Spleen (tissue), 11 donors: ENCODE measurements around the gene MINK1. TPM values are rescaled to one million over a fixed set of nuclear protein-coding genes. Genes with fewer than 3 reads are reported as not detected.
A peak's percentile ranks its signal among the peaks of the same experiment; 100 is the strongest.
"Not testable (repeated sequence)": the region's sequence is repeated elsewhere in the genome, so short reads cannot be mapped to it uniquely, and the experiment has no call there.

Source experiments
- DNase-seq: peaks from one replicate; pipeline ENCODE4 v3.0.0-alpha.2; 2020
- H3K27ac ChIP-seq, 8 donors: fragments of 200-600 bp; sonication (generic) in 7 of 8; 1 replicate in 4 of 8; 2 replicates in 4 of 8; pipeline versions ENCODE4 v1.5.0 to v1.8.0; 2016 to 2021; ENCODE audit warnings: inconsistent platforms in 4 of 8, mild to moderate bottlenecking in 4 of 8, moderate library complexity in 1 of 8
- H3K27me3 ChIP-seq, 7 donors: fragments of 200-600 bp; sonication (generic) in 6 of 7; replicated peaks in 1 of 7; 1 replicate in 4 of 7; 2 replicates in 3 of 7; pipeline versions ENCODE4 v1.5.0 to v1.8.0; 2016 to 2021; ENCODE audit warnings: inconsistent platforms in 3 of 7, mild to moderate bottlenecking in 1 of 7
- H3K36me3 ChIP-seq, 6 donors: fragments of 200-600 bp; sonication (generic) in 5 of 6; 1 replicate in 4 of 6; 2 replicates in 2 of 6; pipeline versions ENCODE4 v1.5.0 to v1.8.0; 2016 to 2021; ENCODE audit warnings: inconsistent platforms in 2 of 6
- H3K4me1 ChIP-seq, 6 donors: fragments of 200-600 bp; sonication (generic) in 5 of 6; 1 replicate in 3 of 6; 2 replicates in 3 of 6; pipeline versions ENCODE4 v1.5.0 to v1.8.0; 2016 to 2021; ENCODE audit warnings: inconsistent platforms in 3 of 6
- H3K4me3 ChIP-seq, 8 donors: fragments of 200-600 bp; sonication (generic) in 7 of 8; 1 replicate in 4 of 8; 2 replicates in 4 of 8; pipeline versions ENCODE4 v1.5.0 to v1.8.0; 2016 to 2021; ENCODE audit warnings: inconsistent platforms in 4 of 8, mild to moderate bottlenecking in 4 of 8, moderate library complexity in 2 of 8
- H3K9me3 ChIP-seq, 8 donors: fragments of 200-600 bp; sonication (generic) in 7 of 8; 1 replicate in 4 of 8; 2 replicates in 4 of 8; pipeline versions ENCODE4 v1.5.0 to v1.8.0; 2016 to 2021; ENCODE audit warnings: inconsistent platforms in 4 of 8
- CTCF ChIP-seq, 11 experiments: fragments of 200-600 bp in 7 of 11; fragments of 450-650 bp in 4 of 11; sonication (generic) in 4 of 11; IDR thresholded peaks in 8 of 11; conservative IDR thresholded peaks in 3 of 11; 1 replicate in 7 of 11; 2 replicates in 4 of 11; pipeline versions ENCODE4 v1.4.0 to v1.8.0; 2016 to 2021; ENCODE audit warnings: antibody characterized with exemption in 11 of 11, inconsistent platforms in 4 of 11, mild to moderate bottlenecking in 1 of 11
- POLR2A ChIP-seq, 3 donors: fragments of 450-650 bp; IDR thresholded peaks; one replicate each; pipeline ENCODE4 v1.5.1; 2017; ENCODE audit warnings: antibody characterized with exemption in 3 of 3, mild to moderate bottlenecking in 1 of 3
- POLR2AphosphoS5 ChIP-seq, 3 donors: sonication (generic); formaldehyde crosslinking; IDR thresholded peaks; one replicate each; pipeline ENCODE4 v1.5.1; 2017; ENCODE audit warnings: antibody characterized with exemption in 3 of 3
- WGBS, 5 donors: extraction: QIAGEN DNeasy Blood & Tissue Kit in 3 of 5; methylation state at CpG; one replicate each; pipeline versions ENCODE4 v1.1.5 to v1.1.7; 2013 to 2018; 5-methylcytosine and 5-hydroxymethylcytosine counted together
- intact Hi-C: fragments of 100-400 bp; cut with DNase I; formaldehyde crosslinking; loops from one replicate; pipeline ENCODE4 v1.15.0; 2023; ENCODE audit warnings: low total_unique reads
- polyA plus RNA-seq, 3 donors: library from polyadenylated mRNA; stranded (reverse); fragments of 200-250 nt; gene quantifications; one replicate each; pipeline ENCODE4 v1.2.1, GENCODE V29; 2013
- total RNA-seq, 7 donors: library from RNA; depleted of rRNA in 3 of 7; stranded (reverse); fragments of >200 nt in 3 of 7; fragmentation: NEBNext Ultra II Directional in 4 of 7; extraction: Animal tissue kit (Norgen Biotek cat#: 25700) in 4 of 7; gene quantifications; one replicate each; pipeline versions ENCODE4 v1.1.0 to v1.2.1, GENCODE V29; 2016 to 2021
- donor health status: healthy with polysubstance abuse.
- donor health status: DM: no; HTN: no; CAD: no; lungs with moderate emphysema.
- donor health status: DM: no; HTN: no; CAD: no.
- donor health status: Bipolar disorder and iron deficiency.
- donor health status: healthy.
- donor health status: DM: no; HTN: no; CAD: no.
- donor health status: DM: yes; HTN: yes; CAD: no.

The MINK1 gene
- total and polyA plus RNA-seq, 10 donors = 15.9 to 129 (median 80.6) TPM

DNA sequence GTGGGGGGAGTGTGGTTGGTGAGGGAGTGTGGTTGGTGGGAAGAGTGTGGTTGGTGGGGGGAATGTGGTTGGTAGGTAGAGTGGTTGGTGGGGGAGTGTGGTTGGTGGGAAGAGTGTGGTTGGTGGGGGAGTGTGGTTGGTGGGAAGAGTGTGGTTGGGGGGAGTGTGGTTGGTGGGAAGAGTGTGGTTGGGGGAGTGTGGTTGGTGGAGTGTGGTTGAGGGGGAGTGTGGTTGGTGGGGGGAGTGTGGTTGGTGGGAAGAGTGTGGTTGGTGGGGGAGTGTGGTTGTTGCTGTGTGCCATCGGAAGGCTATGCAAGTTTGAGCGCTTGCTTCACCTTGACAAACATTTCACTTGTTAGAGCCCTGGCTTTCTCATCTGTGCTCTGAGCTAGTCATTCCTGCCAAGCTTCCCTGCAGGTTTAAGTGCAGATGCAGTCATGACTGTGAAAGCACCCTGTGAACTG is 20.1 kb downstream of the MINK1 start:
- intact Hi-C loops = no loop called here
- WGBS, 5 donors = 58 to 68% (median 62%) methylated on average over 2 of the region's 2 CpGs
- TF ChIP-seq POLR2A (IDR thresholded peaks at IDR 0.05) = no peak
- TF ChIP-seq CTCF (IDR thresholded peaks at IDR 0.05 in 8 of 11, conservative IDR thresholded peaks at IDR 0.05 in 3 of 11) = no peak
- no peak for TF ChIP-seq POLR2AphosphoS5 (IDR thresholded peaks at IDR 0.05)
- DNase-seq = no peak
- peaks cover 6 to 66% (median 25%) of the 10 kb centered on the region in 6 donors for H3K4me1 ChIP-seq
- H3K36me3 ChIP-seq = peaks cover 0 to 20% (median 0%) of the 10 kb centered on the region in 6 donors
- H3K4me3 ChIP-seq = no peak overlapping the region
- peak overlapping the region in 1 of 8 donors; percentile 2 for H3K27ac ChIP-seq
- H3K27me3 ChIP-seq = no peaks in the 10 kb centered on the region
- no peaks in the 10 kb centered on the region for H3K9me3 ChIP-seq

DNA sequence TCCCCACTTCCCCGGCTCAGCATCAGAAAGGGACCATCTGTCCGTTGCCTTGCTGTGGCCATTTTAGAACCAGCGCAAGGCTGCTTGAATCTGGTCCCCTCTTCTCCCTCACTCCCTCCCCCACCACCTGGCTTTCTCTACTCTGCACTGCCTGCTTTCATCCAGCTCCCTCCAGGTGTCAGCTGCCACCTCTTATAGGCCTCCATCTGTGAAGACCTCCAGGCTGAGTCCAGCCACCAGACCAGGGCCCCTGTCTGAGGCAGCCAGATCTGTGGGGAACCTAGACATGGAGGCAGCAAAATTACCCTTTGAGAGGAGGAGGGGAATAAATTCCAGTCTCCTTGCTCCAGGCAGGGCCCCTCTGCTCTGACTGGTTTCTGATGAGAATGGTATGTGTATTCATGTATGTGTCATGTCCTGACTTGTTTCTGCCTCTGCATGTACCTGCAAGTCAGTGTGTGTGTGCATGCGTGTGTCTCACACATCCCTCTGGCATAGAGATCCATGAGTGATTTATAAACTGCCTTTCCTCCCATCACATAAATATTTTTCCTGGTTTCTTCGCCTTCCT is 21.1 kb downstream of the MINK1 start:
- no peak for TF ChIP-seq POLR2A (IDR thresholded peaks at IDR 0.05)
- TF ChIP-seq POLR2AphosphoS5 (IDR thresholded peaks at IDR 0.05) = no peak
- TF ChIP-seq CTCF (IDR thresholded peaks at IDR 0.05 in 8 of 11, conservative IDR thresholded peaks at IDR 0.05 in 3 of 11) = no peak
- WGBS, 5 donors = 91 to 97% (median 95%) methylated on average over 5 of the region's 5 CpGs
- no peak overlapping the region for H3K27ac ChIP-seq
- H3K9me3 ChIP-seq = no peaks in the 10 kb centered on the region
- no peaks in the 10 kb centered on the region for H3K27me3 ChIP-seq
- intact Hi-C loops = no loop called here
- H3K36me3 ChIP-seq = peaks cover 0 to 25% (median 0%) of the 10 kb centered on the region in 6 donors
- H3K4me3 ChIP-seq = no peak overlapping the region
- DNase-seq = no peak
- peaks cover 8 to 67% (median 34%) of the 10 kb centered on the region in 6 donors for H3K4me1 ChIP-seq

GRCh38 chr17:4856271-4856936 is 23.3 kb downstream of the MINK1 start:
- Histone ChIP-seq H3K36me3 (peaks cover 0 to 46% (median 6%) of the 10 kb centered on the region in 6 donors), H3K27me3 (no peaks in the 10 kb centered on the region), H3K9me3 (no peaks in the 10 kb centered on the region), H3K4me1 (peaks cover 7 to 60% (median 39%) of the 10 kb centered on the region in 6 donors), H3K27ac (peak overlapping the region in 6 of 8 donors; percentile 9 to 48 (median 34)), H3K4me3 (no peak overlapping the region)
- no peak for TF ChIP-seq CTCF (IDR thresholded peaks at IDR 0.05 in 8 of 11, conservative IDR thresholded peaks at IDR 0.05 in 3 of 11)
- TF ChIP-seq POLR2A (IDR thresholded peaks at IDR 0.05) = no peak
- TF ChIP-seq POLR2AphosphoS5 (IDR thresholded peaks at IDR 0.05) = no peak
- intact Hi-C loops = no loop called here
- 82 to 88% (median 86%) methylated on average over 17 of the region's 17 CpGs for WGBS, 5 donors
- no peak for DNase-seq

DNA sequence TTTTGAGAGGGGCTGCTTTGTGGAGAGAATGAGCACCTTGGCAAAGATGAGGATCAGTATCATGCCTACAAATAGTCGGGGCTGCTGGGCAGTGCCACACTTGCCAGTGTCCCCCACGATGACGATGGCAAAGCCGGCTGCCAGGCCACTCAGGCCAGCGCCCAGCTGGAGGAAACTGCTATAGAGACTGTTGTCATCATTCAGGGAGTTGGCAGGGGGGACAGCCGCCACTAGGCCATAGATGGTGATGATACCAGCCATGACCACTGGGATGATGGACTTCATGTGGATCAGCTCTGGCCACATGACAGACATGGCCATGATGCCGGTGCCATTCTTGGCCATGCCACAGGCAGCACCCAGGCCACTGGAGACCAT is 23.8 kb downstream of the MINK1 start:
- H3K4me3 ChIP-seq = no peak overlapping the region
- DNase-seq = no peak
- peak overlapping the region in 5 of 8 donors; percentile 9 to 48 (median 37) for H3K27ac ChIP-seq
- peaks cover 7 to 59% (median 37%) of the 10 kb centered on the region in 6 donors for H3K4me1 ChIP-seq
- peaks cover 0 to 51% (median 6%) of the 10 kb centered on the region in 6 donors for H3K36me3 ChIP-seq
- intact Hi-C loops = no loop called here
- H3K9me3 ChIP-seq = no peaks in the 10 kb centered on the region
- 73 to 97% (median 87%) methylated on average over 5 to 7 of the region's 7 CpGs for WGBS, 5 donors
- TF ChIP-seq POLR2AphosphoS5 (IDR thresholded peaks at IDR 0.05) (peak in 1 of 3 donors; percentile 22), CTCF (IDR thresholded peaks at IDR 0.05 in 8 of 11, conservative IDR thresholded peaks at IDR 0.05 in 3 of 11) (no peak)
- H3K27me3 ChIP-seq = no peaks in the 10 kb centered on the region

DNA sequence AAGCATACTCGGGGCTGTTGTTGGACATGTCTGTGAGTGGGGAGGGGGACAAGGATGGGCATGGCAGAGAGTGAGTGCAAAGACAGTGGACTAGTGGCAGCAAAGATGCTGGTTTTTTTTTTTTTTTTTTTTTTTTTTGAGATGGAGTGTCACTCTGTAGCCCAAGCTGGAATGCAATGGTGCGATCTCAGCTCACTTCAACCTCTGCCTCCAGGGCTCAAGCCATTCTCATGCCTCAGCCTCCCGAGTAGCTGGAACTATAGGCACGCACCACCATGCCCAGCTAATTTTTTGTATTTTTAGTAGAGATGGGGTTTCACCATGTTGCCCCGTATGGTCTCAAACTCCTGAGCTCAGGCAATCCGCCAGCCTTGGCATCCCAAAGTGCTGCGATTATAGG is 24.2 kb downstream of the MINK1 start:
- intact Hi-C loops, H3K4me3 ChIP-seq, DNase-seq, H3K27me3 ChIP-seq, H3K9me3 ChIP-seq: not testable (repeated sequence)
- Histone ChIP-seq H3K27ac (peak overlapping the region in 5 of 8 donors; percentile 64 to 76 (median 72)), H3K36me3 (peaks cover 0 to 51% (median 6%) of the 10 kb centered on the region in 6 donors), H3K4me1 (peaks cover 7 to 57% (median 36%) of the 10 kb centered on the region in 6 donors)
- WGBS, 5 donors = 92 to 98% (median 94%) methylated on average over 7 of the region's 7 CpGs
